CD4-positive, alpha-beta T cell treated with Interleukin-6 at 100 ng/mL for 8 hours (primary cell): ENCODE results near the gene PRKAB2.
"Not testable (repeated sequence)": the region's sequence is repeated elsewhere in the genome, so short reads cannot be mapped to it uniquely, and the experiment has no call there.

Experiments
- DNase-seq: peaks from one replicate; pipeline ENCODE4 v3.0.0-alpha.2; 2020; ENCODE audit warnings: mixed read lengths, low spot score

PRKAB2 gene

GRCh38 chr1:147109762-147110161 lies 62.5 kb downstream of the PRKAB2 start:
- DNase-seq: no peak

- DNase-seq: no peak
These were observed 63.2 kb downstream of the PRKAB2 start for GRCh38 chr1:147109041-147109440.

- not testable (repeated sequence) for DNase-seq
These were observed 65.8 kb downstream of the PRKAB2 start for GRCh38 chr1:147106407-147106881.

- no peak for DNase-seq
These were observed 66.4 kb downstream of the PRKAB2 start for GRCh38 chr1:147105909-147106308.
